ENCODE data around the gene VANGL2. TPM values are rescaled to one million over a fixed set of nuclear protein-coding genes. Genes with fewer than 3 reads are reported as not detected.
A peak's percentile ranks its signal among the peaks of the same experiment; 100 is the strongest.

VANGL2 gene
- total and polyA plus RNA-seq, 4 experiments from 2014 or later, result not detected

DNA sequence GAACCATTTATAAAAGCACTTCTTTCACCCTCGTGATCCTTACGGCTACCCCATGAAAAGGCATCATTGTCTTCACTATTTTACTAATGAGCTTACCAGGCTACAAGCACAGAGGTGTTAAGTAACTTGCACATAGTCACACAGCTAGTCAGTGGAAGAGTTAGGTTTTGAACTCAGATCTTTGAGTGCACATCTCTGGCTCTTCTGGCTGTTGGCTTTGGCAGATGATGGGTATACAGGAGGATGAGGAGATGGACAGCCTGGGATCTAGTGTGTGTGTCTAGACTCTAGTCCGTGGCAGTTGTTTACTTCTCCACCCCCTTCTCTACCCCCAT, 11.6 kb downstream of the VANGL2 start:
- H3K27me3 Mint-ChIP-seq, result peaks cover 0 to 4% of the 10 kb centered on the region in 2 donors
- H3K27me3 ChIP-seq (ENCODE audit: insufficient read depth, low read length), result no peaks in the 10 kb centered on the region
- no peak overlapping the region for H3K27ac Mint-ChIP-seq
- no peak overlapping the region for H3K4me3 ChIP-seq (ENCODE audit: low read length in 2 of 2)
- ChIA-PET CTCF (ENCODE audit: partially characterized antibody) (interaction anchor here (1.1 kb wide), 1 partner anchor 57 kb away, joined by 3 read pairs; no protein-coding TSS in a partner anchor), POLR2A (ENCODE audit: partially characterized antibody) (no interaction called here)
- no peaks in the 10 kb centered on the region for H3K36me3 ChIP-seq (ENCODE audit: insufficient read depth, low read length)
- no peaks in the 10 kb centered on the region for H3K4me1 Mint-ChIP-seq
- H3K27ac ChIP-seq (ENCODE audit: low read depth, low read length), result no peak overlapping the region
- no peak for DNase-seq
- no peaks in the 10 kb centered on the region for H3K9me3 ChIP-seq (ENCODE audit: control insufficient read depth in 1 of 2, low read length in 2 of 2)
- intact Hi-C loops (cut with micrococcal nuclease), result no loop called here
- H3K9me3 Mint-ChIP-seq, result no peaks in the 10 kb centered on the region
- no peak overlapping the region for H3K4me3 Mint-ChIP-seq
- H3K4me1 ChIP-seq (ENCODE audit: insufficient read depth, low read length), result no peaks in the 10 kb centered on the region
- H3K36me3 Mint-ChIP-seq, result no peaks in the 10 kb centered on the region

DNA sequence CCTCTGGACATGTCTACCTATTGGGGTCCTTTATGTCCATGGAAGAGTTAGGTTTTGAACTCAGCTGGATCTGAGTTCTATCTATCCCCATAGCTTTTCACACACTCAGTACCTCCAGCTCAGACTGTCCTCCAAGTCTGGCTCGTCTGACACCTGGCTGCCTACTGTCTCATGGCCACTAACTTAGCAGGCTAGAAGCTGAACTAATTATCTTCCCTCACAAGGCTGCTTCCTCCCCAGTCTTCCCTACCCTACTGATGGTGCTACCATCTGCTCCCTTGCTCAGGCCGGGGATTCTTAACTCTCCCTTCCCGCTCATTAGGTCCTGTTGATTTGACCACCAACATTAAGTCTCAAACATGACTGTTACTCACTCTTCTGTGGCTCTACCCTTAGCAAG, 13.4 kb downstream of the VANGL2 start:
- ChIA-PET POLR2A (ENCODE audit: partially characterized antibody) (no interaction called here), CTCF (ENCODE audit: partially characterized antibody) (no interaction called here)
- Histone ChIP-seq H3K27me3 (ENCODE audit: insufficient read depth, low read length) (no peaks in the 10 kb centered on the region), H3K4me3 (ENCODE audit: low read length in 2 of 2) (no peak overlapping the region), H3K4me1 (ENCODE audit: insufficient read depth, low read length) (no peaks in the 10 kb centered on the region), H3K27ac (ENCODE audit: low read depth, low read length) (no peak overlapping the region), H3K9me3 (ENCODE audit: control insufficient read depth in 1 of 2, low read length in 2 of 2) (no peaks in the 10 kb centered on the region), H3K36me3 (ENCODE audit: insufficient read depth, low read length) (no peaks in the 10 kb centered on the region)
- Mint-ChIP-seq H3K36me3 (no peaks in the 10 kb centered on the region), H3K9me3 (no peaks in the 10 kb centered on the region), H3K27ac (no peak overlapping the region), H3K4me1 (no peaks in the 10 kb centered on the region), H3K4me3 (no peak overlapping the region), H3K27me3 (peaks cover 0 to 4% of the 10 kb centered on the region in 2 donors)
- intact Hi-C loops (cut with micrococcal nuclease), result no loop called here
- no peak for DNase-seq

DNA sequence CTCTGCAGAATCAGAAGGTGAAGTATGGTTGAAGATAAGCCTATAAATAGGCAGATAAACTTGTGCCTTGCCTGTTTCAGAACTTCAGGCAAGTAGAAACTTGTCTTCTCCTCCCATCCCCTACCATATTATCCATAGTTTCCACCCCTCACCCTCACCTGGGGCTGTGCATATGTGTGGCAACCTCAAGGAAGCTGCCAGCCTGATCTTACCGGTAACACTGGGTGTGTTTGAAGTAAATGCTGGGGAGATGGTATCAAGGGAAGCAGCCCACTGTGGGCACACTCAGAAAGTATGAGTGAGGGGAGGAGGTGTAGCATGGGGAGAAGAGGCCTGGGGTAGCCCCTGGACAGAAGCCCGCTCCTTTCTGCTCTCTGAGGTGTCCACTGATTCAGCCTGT, 14.5 kb downstream of the VANGL2 start:
- Histone ChIP-seq H3K4me3 (ENCODE audit: low read length in 2 of 2) (no peak overlapping the region), H3K27ac (ENCODE audit: low read depth, low read length) (no peak overlapping the region), H3K9me3 (ENCODE audit: control insufficient read depth in 1 of 2, low read length in 2 of 2) (no peaks in the 10 kb centered on the region), H3K36me3 (ENCODE audit: insufficient read depth, low read length) (no peaks in the 10 kb centered on the region), H3K27me3 (ENCODE audit: insufficient read depth, low read length) (no peaks in the 10 kb centered on the region), H3K4me1 (ENCODE audit: insufficient read depth, low read length) (no peaks in the 10 kb centered on the region)
- no peaks in the 10 kb centered on the region for H3K4me1 Mint-ChIP-seq
- no peak for DNase-seq
- peaks cover 0 to 4% of the 10 kb centered on the region in 2 donors for H3K27me3 Mint-ChIP-seq
- CTCF ChIA-PET (ENCODE audit: partially characterized antibody), result no interaction called here
- H3K4me3 Mint-ChIP-seq, result no peak overlapping the region
- POLR2A ChIA-PET (ENCODE audit: partially characterized antibody), result no interaction called here
- no peaks in the 10 kb centered on the region for H3K9me3 Mint-ChIP-seq
- intact Hi-C loops (cut with micrococcal nuclease), result no loop called here
- no peaks in the 10 kb centered on the region for H3K36me3 Mint-ChIP-seq
- peak overlapping the region in 1 of 7 donors; percentile 48 for H3K27ac Mint-ChIP-seq

DNA sequence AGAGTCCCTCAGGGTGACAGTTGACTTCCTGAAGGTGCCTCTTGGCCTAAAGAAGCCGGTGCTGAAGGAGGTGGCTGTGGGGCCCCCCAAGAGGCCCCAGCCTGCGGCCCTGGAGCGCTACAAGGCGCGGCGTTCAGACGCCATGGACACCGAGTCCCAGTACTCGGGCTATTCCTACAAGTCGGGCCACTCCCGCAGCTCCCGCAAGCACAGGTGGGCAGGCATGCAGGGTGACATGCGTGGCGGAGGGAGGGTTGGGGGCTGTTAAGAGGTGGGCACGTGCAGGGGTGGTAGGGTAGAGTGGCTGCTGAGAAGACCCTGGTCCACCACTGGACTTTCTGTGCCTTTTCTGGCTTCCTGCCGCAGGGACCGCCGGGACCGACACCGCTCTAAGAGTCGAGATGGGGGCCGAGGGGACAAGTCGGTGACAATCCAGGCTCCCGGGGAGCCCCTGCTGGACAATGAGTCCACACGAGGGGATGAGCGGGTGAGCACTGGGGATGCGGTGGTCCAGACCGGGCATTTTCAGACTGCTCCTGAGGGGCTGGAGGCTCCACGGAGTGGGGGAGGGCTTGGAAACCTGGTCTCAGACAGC, 15.4 kb downstream of the VANGL2 start:
- no peak overlapping the region for H3K4me3 ChIP-seq (ENCODE audit: low read length in 2 of 2)
- Mint-ChIP-seq H3K27ac (no peak overlapping the region), H3K36me3 (no peaks in the 10 kb centered on the region), H3K4me1 (no peaks in the 10 kb centered on the region), H3K27me3 (peaks cover 0 to 4% of the 10 kb centered on the region in 2 donors), H3K9me3 (no peaks in the 10 kb centered on the region), H3K4me3 (no peak overlapping the region)
- H3K9me3 ChIP-seq (ENCODE audit: control insufficient read depth in 1 of 2, low read length in 2 of 2), result no peaks in the 10 kb centered on the region
- CTCF ChIA-PET (ENCODE audit: partially characterized antibody), result no interaction called here
- no peaks in the 10 kb centered on the region for H3K4me1 ChIP-seq (ENCODE audit: insufficient read depth, low read length)
- intact Hi-C loops (cut with micrococcal nuclease), result no loop called here
- no peak for DNase-seq
- POLR2A ChIA-PET (ENCODE audit: partially characterized antibody), result no interaction called here
- no peaks in the 10 kb centered on the region for H3K27me3 ChIP-seq (ENCODE audit: insufficient read depth, low read length)
- H3K36me3 ChIP-seq (ENCODE audit: insufficient read depth, low read length), result no peaks in the 10 kb centered on the region
- no peak overlapping the region for H3K27ac ChIP-seq (ENCODE audit: low read depth, low read length)

DNA sequence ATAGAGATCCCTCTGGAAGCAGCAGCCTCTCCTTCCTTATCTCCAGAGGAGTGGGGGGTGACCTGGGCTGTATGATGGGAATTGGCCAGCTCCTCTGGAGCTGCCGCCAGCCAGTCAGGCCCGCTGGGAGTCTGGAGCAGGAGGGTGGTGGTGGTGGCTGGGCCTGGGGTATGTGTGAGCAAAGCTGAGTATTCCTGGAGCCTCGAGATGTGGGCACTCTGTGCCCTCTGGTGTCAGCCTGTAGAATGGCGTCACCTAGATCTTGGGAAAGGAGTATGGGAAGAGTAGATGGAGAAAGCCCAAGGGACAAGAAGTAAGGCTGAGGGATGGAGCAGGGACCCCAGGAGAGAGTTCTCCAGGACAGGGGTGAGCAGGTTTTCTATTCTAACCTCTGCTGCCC, 16.0 kb downstream of the VANGL2 start:
- Mint-ChIP-seq H3K9me3 (no peaks in the 10 kb centered on the region), H3K4me3 (no peak overlapping the region), H3K36me3 (no peaks in the 10 kb centered on the region), H3K27me3 (peaks cover 0 to 4% of the 10 kb centered on the region in 2 donors), H3K27ac (no peak overlapping the region), H3K4me1 (no peaks in the 10 kb centered on the region)
- Histone ChIP-seq H3K27ac (ENCODE audit: low read depth, low read length) (no peak overlapping the region), H3K36me3 (ENCODE audit: insufficient read depth, low read length) (no peaks in the 10 kb centered on the region), H3K27me3 (ENCODE audit: insufficient read depth, low read length) (no peaks in the 10 kb centered on the region), H3K4me3 (ENCODE audit: low read length in 2 of 2) (no peak overlapping the region), H3K4me1 (ENCODE audit: insufficient read depth, low read length) (no peaks in the 10 kb centered on the region), H3K9me3 (ENCODE audit: control insufficient read depth in 1 of 2, low read length in 2 of 2) (no peaks in the 10 kb centered on the region)
- POLR2A ChIA-PET (ENCODE audit: partially characterized antibody), result no interaction called here
- DNase-seq, result no peak
- CTCF ChIA-PET (ENCODE audit: partially characterized antibody), result interaction anchor here (1.0 kb wide), 1 partner anchor 189 kb away, joined by 3 read pairs; no protein-coding TSS in a partner anchor
- intact Hi-C loops (cut with micrococcal nuclease), result no loop called here

DNA sequence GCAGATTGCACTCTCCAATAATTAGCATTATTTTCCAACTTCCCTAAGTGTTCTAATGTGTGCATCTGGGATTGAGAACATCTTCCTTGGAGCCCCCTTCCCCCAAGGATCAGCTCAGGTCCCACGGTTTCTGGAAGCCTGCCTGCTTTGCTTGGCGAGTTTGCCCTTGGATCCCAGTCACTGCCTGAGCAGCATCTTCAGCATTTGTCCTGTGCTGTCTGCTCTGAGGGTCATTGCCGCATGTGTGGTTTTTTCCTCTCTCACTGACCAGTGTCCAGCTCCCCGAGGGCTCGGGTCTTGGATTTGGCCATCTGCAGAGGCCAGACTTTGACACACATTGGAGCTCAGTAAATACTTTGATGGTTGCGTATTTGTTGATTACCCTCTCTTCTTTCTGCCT, 18.1 kb downstream of the VANGL2 start:
- H3K4me1 Mint-ChIP-seq, result no peaks in the 10 kb centered on the region
- Histone ChIP-seq H3K4me3 (ENCODE audit: low read length in 2 of 2) (no peak overlapping the region), H3K36me3 (ENCODE audit: insufficient read depth, low read length) (no peaks in the 10 kb centered on the region), H3K27ac (ENCODE audit: low read depth, low read length) (no peak overlapping the region), H3K9me3 (ENCODE audit: control insufficient read depth in 1 of 2, low read length in 2 of 2) (no peaks in the 10 kb centered on the region), H3K4me1 (ENCODE audit: insufficient read depth, low read length) (no peaks in the 10 kb centered on the region), H3K27me3 (ENCODE audit: insufficient read depth, low read length) (no peaks in the 10 kb centered on the region)
- no peaks in the 10 kb centered on the region for H3K9me3 Mint-ChIP-seq
- peaks cover 0 to 8% of the 10 kb centered on the region in 2 donors for H3K27me3 Mint-ChIP-seq
- no peak overlapping the region for H3K4me3 Mint-ChIP-seq
- no peak overlapping the region for H3K27ac Mint-ChIP-seq
- H3K36me3 Mint-ChIP-seq, result no peaks in the 10 kb centered on the region
- POLR2A ChIA-PET (ENCODE audit: partially characterized antibody), result no interaction called here
- intact Hi-C loops (cut with micrococcal nuclease), result no loop called here
- DNase-seq, result no peak
- CTCF ChIA-PET (ENCODE audit: partially characterized antibody), result interaction anchor here (0.7 to 1.2 kb wide), 3 partner anchors 11 to 188 kb away, joined by 3 read pairs; no protein-coding TSS in a partner anchor

DNA sequence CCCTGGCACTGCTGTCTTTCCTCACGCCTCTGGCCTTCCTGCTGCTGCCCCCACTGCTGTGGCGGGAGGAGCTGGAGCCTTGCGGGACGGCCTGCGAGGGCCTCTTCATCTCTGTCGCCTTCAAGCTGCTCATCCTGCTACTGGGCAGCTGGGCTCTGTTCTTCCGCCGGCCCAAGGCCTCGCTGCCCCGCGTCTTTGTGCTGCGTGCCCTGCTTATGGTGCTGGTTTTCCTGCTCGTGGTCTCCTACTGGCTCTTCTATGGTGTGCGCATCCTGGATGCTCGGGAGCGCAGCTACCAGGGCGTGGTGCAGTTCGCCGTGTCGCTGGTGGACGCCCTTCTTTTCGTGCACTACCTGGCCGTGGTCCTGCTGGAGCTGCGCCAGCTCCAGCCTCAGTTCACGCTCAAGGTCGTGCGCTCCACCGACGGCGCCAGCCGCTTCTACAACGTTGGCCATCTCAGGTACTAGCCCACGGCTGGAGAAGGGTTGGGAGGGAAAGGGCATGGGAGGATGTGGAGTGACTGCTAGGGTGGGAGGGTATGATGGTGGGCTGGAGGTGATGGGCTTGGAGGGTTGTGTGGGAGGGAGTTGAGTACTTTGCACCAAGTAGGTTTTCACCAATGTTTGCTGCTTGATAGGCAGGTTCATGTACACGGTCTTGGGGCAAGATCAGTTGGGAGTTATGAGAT, 18.9 kb downstream of the VANGL2 start:
- intact Hi-C loops (cut with micrococcal nuclease), result no loop called here
- no peaks in the 10 kb centered on the region for H3K36me3 ChIP-seq (ENCODE audit: insufficient read depth, low read length)
- H3K27ac Mint-ChIP-seq, result peak overlapping the region in 1 of 7 donors; percentile 31
- no peaks in the 10 kb centered on the region for H3K4me1 Mint-ChIP-seq
- no peaks in the 10 kb centered on the region for H3K27me3 ChIP-seq (ENCODE audit: insufficient read depth, low read length)
- no peaks in the 10 kb centered on the region for H3K9me3 ChIP-seq (ENCODE audit: control insufficient read depth in 1 of 2, low read length in 2 of 2)
- H3K9me3 Mint-ChIP-seq, result no peaks in the 10 kb centered on the region
- ChIA-PET POLR2A (ENCODE audit: partially characterized antibody) (interaction anchor here (1.2 kb wide), 1 partner anchor 9 kb away, joined by 4 read pairs; no protein-coding TSS in a partner anchor), CTCF (ENCODE audit: partially characterized antibody) (interaction anchor here (1.1 kb wide), 1 partner anchor 349 kb away, joined by 3 read pairs; no protein-coding TSS in a partner anchor)
- H3K4me1 ChIP-seq (ENCODE audit: insufficient read depth, low read length), result no peaks in the 10 kb centered on the region
- no peaks in the 10 kb centered on the region for H3K36me3 Mint-ChIP-seq
- H3K4me3 ChIP-seq (ENCODE audit: low read length in 2 of 2), result no peak overlapping the region
- DNase-seq, result no peak
- no peak overlapping the region for H3K27ac ChIP-seq (ENCODE audit: low read depth, low read length)
- H3K4me3 Mint-ChIP-seq, result no peak overlapping the region
- peaks cover 0 to 7% of the 10 kb centered on the region in 2 donors for H3K27me3 Mint-ChIP-seq
